Activated CD8-positive, alpha-beta memory T cell treated with anti-CD3 and anti-CD28 coated beads, Interleukin-2, amount 50 U/mL, for 24 hours (primary cell): Measurements from ENCODE around the gene IFNG.
A peak's percentile ranks its signal among the peaks of the same experiment; 100 is the strongest.
"Not testable (repeated sequence)": the region's sequence is repeated elsewhere in the genome, so short reads cannot be mapped to it uniquely, and the experiment has no call there.

Experiments
- DNase-seq: peaks from one replicate; pipeline ENCODE4 v3.0.0-alpha.2; 2020; ENCODE audit errors: extremely low read depth

IFNG gene

DNA sequence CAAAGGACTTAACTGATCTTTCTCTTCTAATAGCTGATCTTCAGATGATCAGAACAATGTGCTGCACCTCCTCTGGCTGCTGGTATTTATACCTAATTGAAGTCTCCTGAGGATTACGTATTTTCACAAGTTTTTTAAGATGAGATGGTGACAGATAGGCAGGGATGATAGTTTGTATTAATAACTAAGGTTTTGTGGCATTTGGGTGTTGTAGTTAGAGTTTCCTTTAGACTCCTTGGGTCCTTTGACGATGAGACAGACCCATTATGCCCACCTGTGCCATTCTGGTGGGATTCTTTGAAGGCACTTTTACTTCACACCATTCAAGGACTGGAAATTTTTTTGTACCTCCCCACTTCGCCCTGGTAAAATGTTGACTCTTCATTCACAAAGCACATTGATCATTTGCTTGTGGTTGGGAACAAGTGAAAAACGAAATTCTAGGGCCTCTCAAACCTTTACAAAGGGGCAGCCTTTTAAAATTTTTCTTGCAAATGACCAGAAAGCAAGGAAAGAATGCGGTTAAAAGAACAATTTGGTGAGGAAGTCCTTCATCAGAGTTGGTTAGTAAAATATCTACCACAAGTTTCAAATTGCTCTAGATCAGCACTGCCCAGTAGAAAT is at the start of gene IFNG:
IFNG (minus strand) TSS at position 60 of the 624 bp plus-strand sequence. CDS start 125 bp downstream, outside the sequence.
- DNase-seq = no peak

DNA sequence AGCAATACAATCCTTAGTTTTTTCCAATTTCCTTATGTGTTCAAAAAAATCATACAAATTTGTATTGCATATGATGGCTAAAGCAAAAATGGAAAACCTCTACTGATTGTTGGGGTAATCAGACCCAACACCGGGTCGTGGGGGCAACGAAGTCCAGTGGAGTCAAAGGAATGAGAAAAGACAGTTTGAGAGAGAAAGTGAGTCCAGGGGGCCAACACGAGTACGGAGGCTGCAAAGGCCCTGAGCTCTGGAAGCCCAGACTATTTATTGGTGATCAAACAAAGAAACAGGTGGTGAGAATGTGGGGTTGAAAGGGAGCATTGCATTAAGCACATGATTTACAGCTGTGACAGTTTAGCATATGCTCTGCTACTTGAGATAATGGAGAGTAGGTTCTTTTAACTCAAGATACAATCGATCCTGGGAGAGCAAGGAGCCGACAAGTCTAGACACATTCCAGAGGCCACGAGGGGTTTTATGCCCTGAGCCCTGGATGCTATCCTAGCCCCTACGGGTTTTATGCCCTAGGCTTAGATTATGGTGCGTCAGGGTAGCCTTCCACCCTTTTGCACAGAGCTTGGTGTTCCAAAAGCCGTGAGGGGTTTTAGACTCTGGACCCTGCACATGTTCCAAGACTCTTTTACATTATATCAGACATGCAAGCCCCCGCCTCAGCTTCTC is 49.6 kb upstream of the IFNG start:
- not testable (repeated sequence) for DNase-seq

DNA sequence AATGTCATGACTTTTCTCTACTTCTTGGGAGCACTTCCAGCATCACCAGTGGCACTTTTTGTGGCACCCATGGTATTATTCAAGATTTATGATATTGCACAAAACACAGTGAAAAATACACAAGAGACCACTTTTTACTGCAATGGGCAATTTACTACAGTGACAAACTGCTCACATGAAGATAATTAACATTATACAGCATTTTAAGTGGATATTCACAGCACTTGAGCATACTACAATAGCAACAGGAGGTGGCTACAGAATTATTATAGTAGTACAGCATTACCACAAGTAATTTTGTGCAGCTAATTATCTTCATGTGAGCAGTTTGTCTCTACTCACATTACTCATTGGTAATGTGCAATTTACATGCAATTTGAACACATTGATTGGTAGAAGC is 47.7 kb upstream of the IFNG start:
- no peak for DNase-seq

DNA sequence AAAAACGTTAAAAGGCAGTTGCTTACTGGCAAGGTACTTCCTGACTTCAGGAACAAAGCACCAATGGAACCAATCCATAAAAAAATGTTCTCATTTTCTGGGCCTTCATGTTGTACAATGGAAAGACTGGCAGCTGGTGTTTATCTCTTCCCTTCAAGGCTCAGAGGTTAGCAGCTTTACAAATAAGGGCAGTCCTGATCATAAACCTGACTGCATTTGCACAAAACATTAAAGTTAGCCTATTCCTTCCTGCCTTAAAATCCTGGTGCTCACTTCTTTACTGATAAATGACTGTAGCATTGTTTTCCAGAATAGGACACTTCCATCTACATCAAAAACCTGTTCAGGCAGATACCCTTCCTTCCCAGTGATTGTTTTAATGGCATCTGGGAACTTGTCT is 46.9 kb upstream of the IFNG start:
- no peak for DNase-seq

DNA sequence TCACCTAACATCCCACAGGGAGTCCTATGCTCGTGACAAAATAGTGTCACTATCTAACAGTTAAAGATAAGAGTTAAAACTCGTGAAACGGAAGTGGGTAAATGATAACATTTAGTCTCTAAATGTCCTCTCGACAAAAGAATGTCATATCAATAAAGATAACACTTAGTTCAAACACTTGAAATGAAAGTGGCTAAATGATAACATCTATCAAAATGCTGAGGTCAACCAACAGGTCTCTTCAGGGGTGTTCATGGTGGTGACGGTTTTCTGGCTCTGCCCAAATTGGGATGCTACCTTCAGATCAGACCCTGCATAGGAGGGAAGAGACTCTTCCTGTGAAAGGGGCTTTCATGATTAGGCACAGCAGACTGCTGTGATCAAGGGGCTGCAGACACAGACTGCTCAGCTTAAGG is 43.9 kb upstream of the IFNG start:
- DNase-seq = no peak

DNA sequence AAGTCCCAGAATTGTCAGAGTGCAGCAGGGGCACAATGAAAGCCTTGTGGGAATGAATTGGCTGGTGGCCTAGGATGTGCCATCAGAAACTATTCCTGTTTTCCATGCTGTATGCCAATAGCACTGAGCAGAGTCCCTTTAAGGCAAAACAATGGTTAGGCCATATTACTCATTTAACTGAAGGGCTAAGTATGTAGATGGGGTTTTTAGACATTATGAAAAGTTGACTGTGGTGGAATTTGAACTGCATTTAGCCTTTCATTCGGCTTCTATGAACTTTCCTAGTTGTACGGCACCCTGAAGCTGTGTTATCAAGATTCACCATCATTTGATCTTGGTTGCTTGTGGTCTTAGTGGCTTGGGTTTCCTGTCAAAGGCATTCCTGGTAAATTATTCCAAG is 41.3 kb upstream of the IFNG start:
- no peak for DNase-seq

DNA sequence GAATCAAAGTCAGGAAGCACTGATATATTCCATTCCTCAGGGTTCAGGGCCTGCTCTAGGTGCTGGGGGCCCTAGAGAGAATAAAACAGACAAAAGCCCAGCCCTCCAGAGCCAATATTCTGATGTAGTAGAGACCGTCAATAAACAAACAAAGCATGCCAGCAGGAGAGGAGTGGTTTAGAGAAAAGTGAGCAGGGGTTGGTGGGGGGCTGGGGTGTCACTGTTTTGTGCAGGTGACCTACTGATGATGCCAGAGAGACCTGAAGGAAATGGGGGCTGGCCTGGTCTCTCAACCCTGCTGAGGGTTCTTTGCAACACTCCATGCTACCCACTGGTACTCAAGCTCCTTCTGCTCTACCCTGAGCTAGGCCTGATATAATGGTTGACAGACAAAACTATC is 39.6 kb upstream of the IFNG start:
- no peak for DNase-seq

DNA sequence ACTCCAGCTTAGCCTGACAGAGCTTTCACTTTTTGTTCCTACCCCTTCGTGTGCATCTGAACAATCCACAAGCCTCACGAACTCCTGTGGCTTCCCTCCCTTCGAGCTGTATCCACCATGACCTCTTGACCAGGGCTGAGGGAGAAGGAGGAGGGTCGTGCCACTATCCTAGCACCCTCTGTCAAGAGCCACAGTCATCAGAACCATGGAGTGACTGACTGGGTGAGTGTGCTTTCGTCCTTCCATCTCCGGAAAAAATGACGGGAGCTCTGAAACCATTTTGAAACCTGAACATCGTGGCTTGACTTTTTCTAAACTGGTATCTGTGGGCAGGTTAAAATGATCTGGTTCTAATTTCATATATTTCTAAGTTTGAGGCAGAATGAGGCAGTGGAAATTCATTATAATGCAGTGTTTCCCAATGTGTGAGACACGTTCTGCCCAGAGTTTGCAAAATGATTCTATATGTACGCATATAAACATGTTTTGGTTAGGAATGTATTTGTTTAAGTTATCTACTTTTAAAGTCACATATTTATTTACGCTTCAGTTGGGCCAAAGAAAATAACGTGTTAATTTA is 39.1 kb upstream of the IFNG start:
- DNase-seq = no peak

DNA sequence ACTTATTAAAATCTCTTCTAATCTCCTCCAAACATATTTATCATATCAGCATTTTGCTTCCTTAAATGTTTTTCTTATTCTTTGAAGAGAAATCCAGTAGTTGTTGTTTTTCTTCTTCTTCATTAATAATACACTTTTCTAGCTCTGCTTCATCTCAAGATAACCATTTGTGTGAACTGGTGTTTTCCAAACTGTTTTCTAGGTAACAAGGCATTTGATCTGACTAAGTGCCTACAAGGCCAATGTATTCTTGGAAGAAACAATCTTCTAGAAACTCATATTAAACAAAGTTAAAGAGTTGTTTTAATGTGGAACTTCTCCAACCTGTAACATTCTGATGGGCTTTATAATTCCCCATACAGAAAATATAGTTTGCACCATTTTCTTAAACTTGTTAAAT is 30.8 kb upstream of the IFNG start:
- DNase-seq = no peak

DNA sequence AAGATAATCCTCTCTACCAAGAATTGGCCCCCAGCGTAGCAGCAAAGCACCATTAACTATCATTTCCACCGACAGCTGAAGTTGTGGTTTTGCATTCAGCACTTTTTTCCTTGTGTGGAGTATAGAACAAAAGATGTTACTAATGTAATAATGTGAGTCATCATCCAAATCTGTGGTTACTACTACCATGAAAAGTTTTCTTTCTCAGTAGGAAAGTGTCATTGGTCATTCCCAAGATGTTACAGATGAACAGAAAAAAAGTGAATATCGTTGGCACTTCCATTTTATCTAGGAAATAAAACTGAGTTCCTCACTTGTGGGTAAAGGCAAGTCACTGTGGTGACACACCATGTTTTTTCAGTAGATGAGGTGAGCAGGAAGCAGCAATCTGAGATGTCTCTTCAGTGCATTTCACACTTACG is 30.3 kb upstream of the IFNG start:
- DNase-seq = peak; percentile 18

DNA sequence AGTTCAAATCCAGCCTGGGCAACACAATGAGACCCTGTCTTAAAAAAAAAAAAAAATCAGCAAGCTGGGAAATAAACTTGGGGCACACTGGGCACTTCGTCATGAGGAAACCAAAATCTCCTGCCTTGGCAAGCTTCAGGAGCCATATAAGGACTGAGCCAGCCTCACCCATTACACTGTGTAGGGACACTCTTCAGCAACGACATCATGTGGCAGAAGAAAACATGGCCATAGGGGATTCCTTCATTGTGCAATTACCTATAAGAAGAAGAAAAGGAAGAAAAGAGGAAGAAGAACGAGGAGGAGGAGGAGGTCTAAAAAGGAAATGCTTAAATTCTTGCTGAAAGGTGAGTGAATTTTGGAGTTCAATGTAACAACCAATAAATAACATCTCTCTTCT is 26.1 kb upstream of the IFNG start:
- DNase-seq = no peak

DNA sequence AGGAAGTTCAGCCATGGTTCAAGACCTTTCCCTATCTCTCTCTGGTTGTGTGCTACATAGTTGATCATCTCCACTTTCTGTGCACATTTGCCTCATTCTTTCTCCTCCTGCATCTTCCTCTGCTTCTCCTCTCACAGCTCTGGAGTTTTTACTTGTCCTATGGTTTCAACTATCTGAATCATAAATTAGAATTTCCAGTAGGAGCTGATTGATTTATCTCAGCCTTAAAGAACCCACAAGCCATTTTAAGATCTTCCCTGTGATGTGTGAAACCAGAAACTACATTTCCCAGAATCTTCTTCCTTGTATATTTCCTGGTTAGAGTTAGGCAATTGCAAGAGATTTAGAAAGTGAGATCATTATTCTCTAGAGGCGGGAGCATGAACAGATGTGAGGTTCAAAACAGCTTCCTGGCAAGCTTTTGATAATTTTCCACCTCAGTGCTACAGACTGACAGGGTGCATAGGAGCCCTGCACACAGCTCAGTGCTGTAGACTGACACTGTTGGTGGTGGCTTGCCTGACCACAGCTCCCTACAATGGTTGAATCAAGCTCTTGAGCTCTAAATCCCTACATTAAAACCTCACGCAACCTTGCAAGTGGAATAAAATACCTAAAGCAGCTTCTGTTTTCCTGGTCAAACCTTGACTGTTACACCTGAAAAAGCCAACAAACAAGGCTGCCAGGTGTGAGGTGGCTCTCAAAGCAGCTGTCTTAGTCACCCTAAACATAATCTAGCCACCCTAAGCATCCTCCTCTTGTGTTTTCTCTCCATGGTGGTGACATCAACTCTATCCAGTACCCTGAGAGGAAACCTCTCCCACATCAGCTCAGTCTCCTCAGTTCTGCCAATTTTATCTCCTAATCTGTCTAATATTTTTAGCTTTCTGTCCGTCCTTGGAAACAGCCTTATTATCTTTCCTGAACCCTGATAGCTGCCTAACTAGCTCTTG is 21.5 kb upstream of the IFNG start:
- no peak for DNase-seq

DNA sequence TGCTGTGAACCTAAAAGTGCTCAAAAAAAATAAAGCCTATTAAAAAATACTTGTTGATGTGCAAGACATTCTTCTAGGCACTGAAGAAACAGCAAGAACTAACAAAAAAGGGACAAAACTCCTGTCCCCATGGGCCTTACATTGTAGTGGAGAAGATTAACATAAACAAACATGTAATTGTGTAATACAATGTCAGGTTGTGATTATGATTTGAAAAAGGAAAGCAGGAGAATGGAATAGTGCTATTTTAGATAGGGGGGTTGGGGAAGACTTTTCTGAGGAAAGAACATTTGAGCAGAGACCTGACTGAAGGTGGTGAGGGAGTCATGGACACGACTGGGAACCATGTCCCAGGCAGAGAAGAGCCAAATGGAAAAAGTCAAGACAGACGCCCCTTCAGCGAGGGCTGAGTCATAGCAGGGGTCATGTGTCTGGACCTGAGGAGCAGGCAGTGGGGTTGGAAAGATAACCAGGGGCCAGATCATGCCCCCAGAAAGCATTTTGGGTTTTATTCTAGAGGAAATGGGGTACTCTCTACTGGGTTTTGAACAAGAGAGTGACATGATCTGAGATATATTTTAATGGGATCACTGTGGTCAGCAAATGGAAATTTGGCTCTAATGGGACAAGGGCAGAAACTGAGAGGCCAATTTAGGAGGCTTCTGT is 19.4 kb upstream of the IFNG start:
- no peak for DNase-seq

DNA sequence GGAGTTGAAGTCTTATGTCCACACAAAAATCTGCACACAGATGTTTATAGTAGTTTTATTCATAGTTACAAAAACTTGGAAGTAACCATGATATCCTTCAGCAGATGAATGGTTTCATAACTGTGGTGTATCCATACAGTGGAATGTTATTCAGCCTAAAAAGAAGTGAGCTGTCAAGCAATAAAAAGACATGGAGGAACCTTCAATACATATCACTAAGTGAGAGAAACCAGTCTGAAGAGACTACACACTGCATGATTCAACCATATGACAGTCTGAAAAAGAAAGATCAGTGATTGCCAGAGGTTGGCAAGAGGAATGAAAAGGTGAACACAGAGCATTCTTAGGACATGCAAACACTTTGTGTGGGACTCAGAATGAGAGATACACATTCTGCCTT is 18.6 kb upstream of the IFNG start:
- no peak for DNase-seq

DNA sequence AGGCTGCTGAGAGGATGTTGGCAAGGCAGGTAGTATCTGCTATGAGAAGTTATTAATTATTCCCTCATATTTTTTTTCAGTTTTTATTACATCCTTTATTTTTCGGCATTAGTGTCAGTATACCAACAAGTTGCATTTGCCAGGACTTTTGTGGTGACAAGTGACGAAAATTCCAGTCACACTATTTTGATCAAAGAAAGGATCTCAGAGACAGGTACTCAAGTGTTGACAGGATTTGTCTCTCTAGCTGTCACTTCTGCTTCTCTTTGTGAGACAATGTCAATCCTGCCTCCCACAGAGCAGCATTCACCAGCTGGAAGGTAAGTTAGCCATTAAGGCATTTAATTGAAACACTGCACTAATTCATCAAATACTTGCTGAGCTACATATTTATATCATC is 18.0 kb upstream of the IFNG start:
- no peak for DNase-seq

DNA sequence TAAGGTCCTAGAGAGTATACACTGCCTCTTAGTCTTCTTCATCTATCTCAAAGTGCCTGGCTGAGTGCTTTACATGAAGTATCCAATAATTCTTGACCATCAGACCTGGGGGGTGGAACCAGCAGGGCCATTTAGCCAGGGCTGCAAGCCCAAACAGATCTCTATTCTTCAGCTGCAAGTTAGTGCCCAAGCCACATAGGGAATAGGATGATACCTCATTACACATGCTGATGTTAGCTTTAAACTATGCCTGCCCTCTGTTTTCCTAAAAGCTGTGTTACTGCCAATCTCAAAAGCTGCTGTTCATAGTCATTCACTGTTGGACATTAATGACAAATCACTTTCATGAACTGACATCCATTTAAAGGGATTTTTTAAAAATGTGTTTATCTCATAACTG is 16.7 kb upstream of the IFNG start:
- no peak for DNase-seq

DNA sequence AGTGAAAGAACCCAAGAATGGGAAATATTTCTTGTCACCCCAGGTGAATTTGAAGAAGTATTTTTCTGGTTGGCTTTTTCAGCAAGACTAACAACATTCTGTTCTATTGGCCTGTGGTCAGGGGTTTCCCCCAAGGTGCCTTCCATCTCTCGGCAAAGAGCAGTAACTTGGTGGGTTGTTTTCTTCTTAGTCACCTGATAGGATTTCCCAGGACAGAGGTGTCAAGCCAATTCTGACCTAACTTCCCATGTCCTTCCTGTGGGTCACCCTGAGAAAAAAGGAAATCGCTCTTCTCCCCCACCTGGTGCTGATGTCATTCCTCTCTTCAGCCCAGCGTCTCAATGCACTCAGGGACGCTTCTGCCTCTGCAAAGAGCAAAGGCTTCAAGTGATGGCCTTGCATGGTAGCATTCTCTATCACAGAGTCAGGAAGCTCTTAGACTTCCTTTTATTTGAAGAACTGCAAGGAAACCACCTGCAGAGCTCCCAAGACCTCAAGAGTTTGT is 16.1 kb upstream of the IFNG start:
- DNase-seq = peak; percentile 21

DNA sequence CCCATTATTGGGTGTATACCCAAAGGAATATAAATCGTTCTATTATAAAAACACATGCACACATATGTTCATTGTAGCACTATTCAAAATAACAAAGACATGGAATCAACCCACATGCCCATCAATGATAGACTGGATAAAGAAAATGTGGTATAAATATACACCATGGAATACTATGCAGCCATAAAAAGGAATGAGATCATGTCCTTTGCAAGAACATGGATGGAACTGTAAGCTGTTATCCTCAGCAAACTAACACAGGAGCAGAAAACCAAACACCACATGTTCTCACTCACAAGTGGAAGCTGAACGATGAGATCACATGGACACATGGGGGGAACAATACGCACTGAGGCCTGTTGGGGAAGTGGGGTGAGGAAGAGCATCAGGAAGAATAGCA is 15.2 kb upstream of the IFNG start:
- not testable (repeated sequence) for DNase-seq

DNA sequence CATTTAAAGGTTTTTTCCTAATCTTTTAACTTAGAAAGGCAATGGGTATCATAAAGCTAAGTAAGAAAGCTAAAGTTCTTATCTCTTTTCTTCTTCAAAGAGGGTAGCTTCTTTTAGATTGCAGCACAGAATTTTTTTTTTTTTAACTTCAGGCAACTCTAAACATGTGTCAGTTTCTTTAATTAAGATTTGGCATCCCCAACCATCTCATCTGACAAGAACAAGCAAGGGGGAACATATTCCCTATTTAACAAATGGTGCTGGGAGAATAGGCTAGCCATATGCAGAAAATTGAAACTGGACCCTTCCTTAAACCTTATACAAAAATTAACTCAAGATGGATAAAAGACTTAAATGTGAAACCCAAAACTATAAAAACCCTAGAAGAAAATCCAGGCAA is 14.3 kb upstream of the IFNG start:
- no peak for DNase-seq

DNA sequence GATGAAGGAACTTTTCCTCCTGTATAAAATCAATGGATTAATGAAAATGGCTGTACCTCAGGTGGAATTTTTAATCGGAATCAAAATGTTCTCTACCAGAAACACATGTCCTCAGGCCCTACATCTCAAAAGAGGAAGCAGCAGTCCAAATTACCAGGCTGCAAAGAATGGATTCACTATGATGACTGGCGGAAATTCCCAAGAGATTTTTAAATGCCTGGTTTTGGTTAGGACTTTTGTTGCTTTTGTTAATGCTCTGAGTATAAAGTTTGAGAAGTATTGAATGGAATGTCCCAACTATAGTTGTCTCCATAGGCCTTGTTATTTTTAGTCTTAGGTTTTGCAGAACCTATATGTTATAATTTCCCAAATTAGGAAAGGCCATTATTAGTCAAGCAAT is 11.2 kb upstream of the IFNG start:
- DNase-seq = no peak

DNA sequence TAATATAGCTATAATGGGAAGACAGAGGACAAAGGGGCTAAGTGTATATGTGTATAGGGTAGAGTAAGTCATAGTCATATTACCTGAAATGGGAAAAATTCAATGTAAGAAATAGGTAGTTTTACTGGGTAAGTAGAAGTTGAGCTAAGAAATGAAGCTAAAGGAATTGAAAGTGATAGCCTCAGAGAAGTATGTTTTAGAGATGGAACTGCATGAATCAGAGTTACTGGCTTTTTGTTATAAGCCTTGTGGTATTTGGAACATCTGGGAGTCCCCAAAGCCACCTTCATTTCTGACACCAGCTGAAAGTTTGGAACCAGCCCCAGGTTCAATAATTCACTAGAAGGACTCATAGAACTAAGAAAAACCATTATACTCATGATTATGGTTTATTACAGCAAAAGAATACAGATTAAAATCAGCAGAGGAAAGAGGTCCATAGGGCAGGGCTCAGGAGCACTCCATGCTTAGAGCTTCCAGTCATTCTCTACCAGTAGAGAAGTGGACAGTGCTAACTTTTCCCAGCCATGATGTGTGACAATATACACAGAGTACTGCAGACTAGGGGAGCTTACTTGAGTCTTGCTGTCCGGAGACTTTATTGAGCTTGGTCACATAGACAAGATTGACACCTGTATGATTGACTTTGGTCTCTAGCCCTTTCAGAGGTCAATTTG is 9.8 kb upstream of the IFNG start:
- DNase-seq = no peak
